ENCODE results near the gene PIGC.

DNA sequence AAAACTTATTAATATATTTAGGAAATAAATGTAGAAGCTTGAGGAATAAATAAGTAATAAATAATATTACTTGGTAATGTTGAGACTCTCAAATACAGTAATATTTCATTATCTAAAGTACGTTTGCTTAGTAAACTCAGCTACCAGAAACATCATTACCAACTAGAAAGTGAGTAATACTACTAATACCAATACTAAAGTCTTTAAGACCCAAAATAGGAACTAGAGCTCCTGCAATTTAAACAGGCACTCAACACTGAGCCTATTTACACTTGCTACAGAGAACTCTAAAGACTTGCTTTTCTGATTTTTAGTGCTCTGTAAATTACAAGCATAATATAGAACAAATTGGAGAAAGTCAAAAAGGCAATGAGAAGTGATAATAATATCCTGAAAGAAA lies 36.9 kb downstream of the PIGC start:
- TF ChIP-seq POLR2AphosphoS5 (IDR thresholded peaks at IDR 0.05) (no peak), POLR2A (IDR thresholded peaks at IDR 0.05) (no peak)
- TF ChIP-seq, protein P1, sequence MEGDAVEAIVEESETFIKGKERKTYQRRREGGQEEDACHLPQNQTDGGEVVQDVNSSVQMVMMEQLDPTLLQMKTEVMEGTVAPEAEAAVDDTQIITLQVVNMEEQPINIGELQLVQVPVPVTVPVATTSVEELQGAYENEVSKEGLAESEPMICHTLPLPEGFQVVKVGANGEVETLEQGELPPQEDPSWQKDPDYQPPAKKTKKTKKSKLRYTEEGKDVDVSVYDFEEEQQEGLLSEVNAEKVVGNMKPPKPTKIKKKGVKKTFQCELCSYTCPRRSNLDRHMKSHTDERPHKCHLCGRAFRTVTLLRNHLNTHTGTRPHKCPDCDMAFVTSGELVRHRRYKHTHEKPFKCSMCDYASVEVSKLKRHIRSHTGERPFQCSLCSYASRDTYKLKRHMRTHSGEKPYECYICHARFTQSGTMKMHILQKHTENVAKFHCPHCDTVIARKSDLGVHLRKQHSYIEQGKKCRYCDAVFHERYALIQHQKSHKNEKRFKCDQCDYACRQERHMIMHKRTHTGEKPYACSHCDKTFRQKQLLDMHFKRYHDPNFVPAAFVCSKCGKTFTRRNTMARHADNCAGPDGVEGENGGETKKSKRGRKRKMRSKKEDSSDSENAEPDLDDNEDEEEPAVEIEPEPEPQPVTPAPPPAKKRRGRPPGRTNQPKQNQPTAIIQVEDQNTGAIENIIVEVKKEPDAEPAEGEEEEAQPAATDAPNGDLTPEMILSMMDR (IDR thresholded peaks at IDR 0.05), result no peak

All from gastroesophageal sphincter (tissue), 3 donors.